HG03095 (cell line): ENCODE results near the gene STS.
"Not testable (repeated sequence)": the region's sequence is repeated elsewhere in the genome, so short reads cannot be mapped to it uniquely, and the experiment has no call there.

Experiments
- ATAC-seq: cut with Tn5 transposase; IDR thresholded peaks from one replicate; pipeline ENCODE4 v1.9.1; 2021; ENCODE audit warnings: moderate library complexity; ENCODE audit not compliant: unreplicated experiment

Gene STS

GRCh38 chrX:7178859-7179258 lies 31.3 kb downstream of the STS start:
- ATAC-seq: not testable (repeated sequence)

GRCh38 chrX:7179446-7179845 lies 31.9 kb downstream of the STS start:
- no peak for ATAC-seq

- ATAC-seq: no peak
Measured at GRCh38 chrX:7184816-7185215, 37.3 kb downstream of the STS start.

- no peak for ATAC-seq
Measured at GRCh38 chrX:7188672-7189071, 41.2 kb downstream of the STS start.

- ATAC-seq: no peak
Measured at GRCh38 chrX:7190157-7190556, 42.6 kb downstream of the STS start.

- no peak for ATAC-seq
Measured at GRCh38 chrX:7191681-7192110, 44.2 kb downstream of the STS start.

GRCh38 chrX:7192871-7193270 lies 45.4 kb downstream of the STS start:
- no peak for ATAC-seq

- no peak for ATAC-seq
Measured at GRCh38 chrX:7194606-7195005, 47.1 kb downstream of the STS start.
